Superior temporal gyrus (tissue), 1 donor: ENCODE measurements around the gene GTF2H2.
"Not testable (repeated sequence)": the region's sequence is repeated elsewhere in the genome, so short reads cannot be mapped to it uniquely, and the experiment has no call there.

Experiments
- DNase-seq: peaks from one replicate; pipeline ENCODE4 v3.0.0-alpha.2; 2016; ENCODE audit errors: extremely low spot score

The GTF2H2 gene

GRCh38 chr5:71013575-71013974 lies 53.9 kb downstream of the GTF2H2 start:
- DNase-seq = no peak

DNA sequence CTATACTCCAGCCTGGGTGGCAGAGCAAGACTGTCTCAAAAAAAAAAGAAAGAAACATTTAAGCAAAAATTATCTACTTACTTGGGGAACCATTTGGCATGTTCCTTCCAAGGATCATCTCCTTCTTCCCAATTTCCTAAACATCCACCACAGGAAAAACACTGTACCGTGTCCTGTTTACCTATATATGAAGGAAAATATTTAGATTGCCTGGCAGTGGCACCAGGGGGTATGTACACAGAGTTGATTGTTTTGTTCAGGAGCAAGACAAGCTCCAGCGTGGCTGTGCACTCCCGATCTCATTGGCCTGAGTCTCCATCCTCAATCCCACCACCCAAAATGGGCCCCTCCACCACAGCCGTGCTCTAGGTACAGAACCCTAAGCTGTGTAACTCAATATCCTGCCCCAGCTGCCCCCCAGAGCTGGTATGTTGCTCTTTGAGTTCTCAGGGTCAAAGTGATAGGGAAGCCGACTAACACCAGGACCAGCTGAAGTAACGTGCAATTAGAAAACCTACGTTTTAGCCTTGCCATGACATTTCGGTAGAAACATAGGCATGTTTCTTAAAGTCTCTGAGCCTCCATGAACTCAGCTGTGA lies 56.2 kb downstream of the GTF2H2 start:
- no peak for DNase-seq

DNA sequence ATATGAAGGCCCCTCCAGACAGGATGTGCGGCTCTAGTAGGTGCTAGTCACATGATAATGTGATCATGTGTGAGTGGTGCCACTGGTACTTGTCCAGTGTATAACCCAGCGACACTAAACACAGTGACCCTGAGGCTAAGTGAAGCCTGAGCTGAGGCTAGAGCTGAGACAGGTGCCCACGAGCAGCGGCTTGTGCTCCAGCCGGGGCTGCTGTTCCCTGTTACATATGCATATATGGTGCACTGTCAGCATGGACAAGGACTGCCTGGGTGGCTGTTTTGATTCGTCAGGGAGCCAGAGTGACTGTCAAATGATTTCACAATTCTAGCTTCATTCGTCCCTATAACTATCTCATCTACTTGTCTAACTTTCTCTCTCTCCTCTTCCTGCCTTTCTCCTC lies 60.5 kb downstream of the GTF2H2 start:
- DNase-seq = not testable (repeated sequence)
